ENCODE measurements around the gene ELMO1.
"Not testable (repeated sequence)": the region's sequence is repeated elsewhere in the genome, so short reads cannot be mapped to it uniquely, and the experiment has no call there.

The ELMO1 gene

GRCh38 chr7:36994456-36995112 is 454.1 kb downstream of the ELMO1 start:
- DNase-seq, result peak; percentile 1

- peak; percentile 54 for DNase-seq
Measured at GRCh38 chr7:36986948-36987724, 461.5 kb downstream of the ELMO1 start.

- DNase-seq, result no peak
Measured at GRCh38 chr7:36986511-36986933, 462.1 kb downstream of the ELMO1 start.

GRCh38 chr7:36985866-36986400 is 462.7 kb downstream of the ELMO1 start:
- no peak for DNase-seq

GRCh38 chr7:36985316-36985715 is 463.3 kb downstream of the ELMO1 start:
- no peak for DNase-seq

- DNase-seq, result no peak
Measured at GRCh38 chr7:36984710-36985312, 463.9 kb downstream of the ELMO1 start.

GRCh38 chr7:36984041-36984521 is 464.6 kb downstream of the ELMO1 start:
- DNase-seq, result no peak

- no peak for DNase-seq
Measured at GRCh38 chr7:36982766-36983165, 465.9 kb downstream of the ELMO1 start.

- no peak for DNase-seq
Measured at GRCh38 chr7:36979810-36980248, 468.8 kb downstream of the ELMO1 start.

GRCh38 chr7:36978461-36978860 is 470.2 kb downstream of the ELMO1 start:
- DNase-seq, result no peak

GRCh38 chr7:36977878-36978277 is 470.8 kb downstream of the ELMO1 start:
- DNase-seq, result no peak

- not testable (repeated sequence) for DNase-seq
Measured at GRCh38 chr7:36973534-36973933, 475.1 kb downstream of the ELMO1 start.

- DNase-seq, result no peak
Measured at GRCh38 chr7:36972140-36972518, 476.5 kb downstream of the ELMO1 start.

GRCh38 chr7:36971515-36972139 is 477.0 kb downstream of the ELMO1 start:
- no peak for DNase-seq

- no peak for DNase-seq
Measured at GRCh38 chr7:36970551-36971514, 477.8 kb downstream of the ELMO1 start.

GRCh38 chr7:36969376-36969775 is 479.3 kb downstream of the ELMO1 start:
- no peak for DNase-seq

GRCh38 chr7:36967387-36967786 is 481.3 kb downstream of the ELMO1 start:
- DNase-seq, result peak; percentile 62

- DNase-seq, result no peak
Measured at GRCh38 chr7:36966636-36967035, 482.0 kb downstream of the ELMO1 start.

GRCh38 chr7:36966039-36966438 is 482.6 kb downstream of the ELMO1 start:
- DNase-seq, result no peak

- no peak for DNase-seq
Measured at GRCh38 chr7:36965625-36966024, 483.0 kb downstream of the ELMO1 start.

- no peak for DNase-seq
Measured at GRCh38 chr7:36964297-36964696, 484.4 kb downstream of the ELMO1 start.

- DNase-seq, result no peak
Measured at GRCh38 chr7:36962367-36962766, 486.3 kb downstream of the ELMO1 start.

Data from EL (cell line).